Muscle of back (tissue), 13 donors: ENCODE measurements around the gene CMTM1. TPM values are rescaled to one million over a fixed set of nuclear protein-coding genes. Genes with fewer than 3 reads are reported as not detected.
A peak's percentile ranks its signal among the peaks of the same experiment; 100 is the strongest.

Experiments
- DNase-seq, 3 donors: peaks; one replicate each; pipeline versions ENCODE4 v3.0.0 to v3.0.0-alpha.2; 2013
- long read RNA-seq, 9 donors: transcript quantifications; one replicate each; lab custom pipeline, GENCODE V29; 2026
- polyA plus RNA-seq, 10 donors: library from polyadenylated mRNA; unstranded; fragments of 120-200 nt; gene quantifications; one replicate each; pipeline ENCODE4 v1.2.1, GENCODE V29; 2013; ENCODE audit not compliant: insufficient read length in 10 of 10

CMTM1 gene
- polyA plus RNA-seq, result 1 to 10 TPM; 2.7 to 8.6 (median 5.6) TPM
- long read RNA-seq, donor 1, result 0 reads
- long read RNA-seq, donor 2, result 0 reads
- long read RNA-seq, donor 3, result 0 reads
- long read RNA-seq, donor 4, result 0 reads
- long read RNA-seq, donor 5, result 0 reads
- long read RNA-seq, donor 6, result 0 reads
- long read RNA-seq, donor 7, result 0 reads
- long read RNA-seq, donor 8, result 0 reads
- long read RNA-seq, donor 9, result 0 reads

DNA sequence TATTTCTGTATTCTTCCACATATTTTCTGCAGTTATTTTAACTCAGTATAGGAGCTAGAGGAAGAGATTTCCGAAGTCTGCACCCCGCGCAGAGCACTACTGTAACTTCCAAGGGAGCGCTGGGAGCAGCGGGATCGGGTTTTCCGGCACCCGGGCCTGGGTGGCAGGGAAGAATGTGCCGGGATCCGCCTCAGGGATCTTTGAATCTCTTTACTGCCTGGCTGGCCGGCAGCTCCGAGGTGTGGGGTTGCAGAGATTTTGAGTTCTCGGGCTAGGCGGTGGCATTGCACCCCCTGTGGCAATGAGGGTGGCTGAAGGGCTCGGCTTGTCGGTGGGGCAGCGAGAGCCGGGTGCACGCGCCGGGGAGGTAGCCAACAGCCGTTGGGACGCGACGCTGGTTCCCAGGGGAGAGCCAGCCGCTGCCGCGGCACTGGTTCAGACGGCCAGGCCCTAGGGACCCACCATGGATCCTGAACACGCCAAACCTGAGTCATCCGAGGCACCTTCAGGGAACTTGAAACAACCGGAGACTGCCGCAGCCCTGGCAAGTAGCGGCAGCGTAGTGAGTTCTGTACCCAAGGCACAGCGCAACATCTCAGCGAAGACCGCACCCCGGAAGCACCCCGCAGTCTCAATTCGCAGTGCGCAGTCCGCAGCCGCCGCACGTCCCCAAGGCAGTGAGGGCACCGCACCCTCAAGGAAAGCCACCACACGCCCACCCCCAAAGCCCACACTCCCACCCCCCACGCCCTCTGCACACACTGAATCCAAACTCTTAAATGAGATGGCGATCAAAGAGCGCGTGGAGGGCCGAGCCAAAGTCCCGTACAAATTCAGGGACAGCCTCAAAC, at the start of gene CMTM1:
Gene CMTM1, plus strand, starts transcription at position 389 of the 851 bp plus-strand sequence. Its CDS starts 75 bp downstream, at position 464.
- DNase-seq, result no peak

DNA sequence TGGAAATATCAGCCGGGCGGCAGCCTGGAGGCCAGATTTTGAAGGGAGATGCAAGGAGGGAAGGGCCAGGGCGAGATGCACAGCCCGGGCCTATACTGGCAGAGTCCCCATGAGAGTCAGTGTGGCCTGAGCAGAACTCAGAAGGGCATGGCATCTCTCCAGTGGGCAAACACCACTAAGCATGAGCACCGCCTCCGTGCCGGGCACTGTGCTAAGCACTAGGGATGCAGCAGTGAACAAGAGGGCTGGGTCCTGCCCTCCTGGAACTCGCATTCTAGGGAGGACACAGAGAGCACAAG, 49.8 kb upstream of the CMTM1 start:
- no peak for DNase-seq

- DNase-seq, result peak; percentile 91 to 95 (median 95)
Measured at GRCh38 chr16:66516808-66517585, 49.2 kb upstream of the CMTM1 start.

GRCh38 chr16:66517586-66518263, 48.5 kb upstream of the CMTM1 start:
- DNase-seq, result no peak

- DNase-seq, result no peak
Measured at GRCh38 chr16:66519482-66520373, 46.5 kb upstream of the CMTM1 start.

GRCh38 chr16:66520406-66521170, 45.7 kb upstream of the CMTM1 start:
- no peak for DNase-seq

- DNase-seq, result no peak
Measured at GRCh38 chr16:66521252-66521713, 45.0 kb upstream of the CMTM1 start.

- DNase-seq, result peak in 1 of 3 donors; percentile 44
Measured at GRCh38 chr16:66521951-66522771, 44.1 kb upstream of the CMTM1 start.

- DNase-seq, result no peak
Measured at GRCh38 chr16:66522816-66523590, 43.2 kb upstream of the CMTM1 start.

DNA sequence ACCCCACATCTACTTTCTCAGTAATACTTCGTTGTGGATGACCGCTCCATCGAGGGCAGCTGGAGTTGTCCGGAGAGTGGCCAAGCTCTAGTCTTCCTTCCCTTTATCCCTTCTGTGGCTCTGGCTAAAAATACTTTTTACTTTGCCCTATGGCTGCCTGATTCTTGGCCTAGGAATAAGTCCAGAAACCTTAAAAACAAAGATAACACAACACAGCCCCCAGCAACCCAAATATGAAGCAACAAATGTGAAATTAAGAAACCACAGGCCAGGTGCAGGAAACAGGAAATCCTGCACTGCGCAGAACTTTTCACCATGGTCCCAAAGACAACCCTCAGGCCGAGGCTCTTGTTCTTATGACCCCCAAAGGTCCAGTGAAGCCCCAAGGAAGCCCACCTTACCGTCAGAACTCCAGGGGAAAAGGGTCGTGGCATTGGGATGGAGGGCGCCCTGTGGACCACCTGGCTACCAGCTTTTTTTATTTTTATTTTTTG, 42.3 kb upstream of the CMTM1 start:
- DNase-seq, result no peak

- DNase-seq, result peak in 1 of 3 donors; percentile 38
Measured at GRCh38 chr16:66524601-66525164, 41.6 kb upstream of the CMTM1 start.

- DNase-seq, result no peak
Measured at GRCh38 chr16:66525396-66526180, 40.7 kb upstream of the CMTM1 start.

DNA sequence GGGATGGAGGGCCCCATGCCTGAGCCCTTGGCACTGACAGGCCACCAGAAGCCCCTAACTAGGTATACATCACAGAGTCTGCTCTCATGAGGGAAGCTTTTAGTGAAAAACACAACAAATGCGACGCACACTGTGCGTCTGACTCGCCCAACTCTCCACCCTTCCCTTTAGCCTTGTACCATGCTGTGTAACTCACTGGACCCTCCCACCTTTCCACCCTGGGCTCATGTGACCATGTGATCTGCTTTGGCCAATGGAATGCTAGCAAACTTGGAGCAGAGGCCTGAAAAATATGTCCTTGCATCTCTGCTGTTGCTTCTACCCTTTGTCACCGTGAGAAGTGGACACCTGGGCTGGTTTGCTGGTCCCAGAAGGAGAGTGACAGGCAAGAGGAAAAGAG, 37.9 kb upstream of the CMTM1 start:
- no peak for DNase-seq

- no peak for DNase-seq
Measured at GRCh38 chr16:66529475-66529874, 36.8 kb upstream of the CMTM1 start.

GRCh38 chr16:66534376-66534799, 31.9 kb upstream of the CMTM1 start:
- DNase-seq, result no peak

GRCh38 chr16:66536525-66536924, 29.7 kb upstream of the CMTM1 start:
- DNase-seq, result no peak

DNA sequence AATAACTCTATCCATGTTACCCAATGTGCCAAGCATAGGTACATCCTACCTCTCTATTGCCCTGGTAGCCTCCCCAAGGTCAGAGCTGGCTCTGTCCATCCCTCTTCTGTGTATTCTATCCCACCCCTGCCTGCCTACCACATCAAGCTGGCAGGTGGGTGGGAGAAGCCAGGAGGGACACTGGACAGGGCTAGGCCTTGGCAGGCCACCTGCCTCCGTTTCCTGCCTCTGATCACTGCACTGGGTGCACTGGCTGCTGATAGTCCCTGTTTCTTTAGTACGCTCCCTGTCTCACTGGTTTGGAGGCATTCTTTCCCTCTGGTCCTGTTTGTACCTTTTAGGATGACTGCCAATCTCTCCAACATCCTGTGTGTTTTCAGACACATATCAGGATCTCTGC, 29.0 kb upstream of the CMTM1 start:
- DNase-seq, result no peak
